Activated B cell treated with CpG ODN at 0.5 μM for 24 hours (primary cell): ENCODE results near the gene ZNF439. TPM values are rescaled to one million over a fixed set of nuclear protein-coding genes. Genes with fewer than 3 reads are reported as not detected.
"Not testable (repeated sequence)": the region's sequence is repeated elsewhere in the genome, so short reads cannot be mapped to it uniquely, and the experiment has no call there.

Source experiments
- ATAC-seq: fragments of 200-7000 bp; cut with Tn5 transposase; one replicate; pipeline ENCODE4 v1.10.0; 2021; ENCODE audit warnings: low read depth, mild to moderate bottlenecking, moderate library complexity
- CTCF ChIA-PET: fragments of 350-600 bp; sonication (Branson Sonifier 250); formaldehyde crosslinking; loops from one replicate; lab custom pipeline; 2021; ENCODE audit warnings: antibody characterized with exemption; lab: Charles Lee
- POLR2A ChIA-PET: fragments of 350-600 bp; sonication (Branson Sonifier 250); formaldehyde crosslinking; loops from one replicate; lab custom pipeline; 2021; ENCODE audit warnings: antibody characterized with exemption; lab: Charles Lee
- DNase-seq: peaks from one replicate; pipeline ENCODE4 v3.0.0; 2022
- H3K27ac Mint-ChIP-seq: one replicate; pipeline ENCODE4 v1.8.0; 2020; ENCODE audit warnings: mixed read lengths
- H3K27me3 Mint-ChIP-seq: one replicate; pipeline ENCODE4 v1.8.0; 2021; ENCODE audit warnings: mixed read lengths
- H3K36me3 Mint-ChIP-seq: one replicate; pipeline ENCODE4 v1.8.0; 2021; ENCODE audit warnings: low read depth, mixed read lengths
- H3K4me1 Mint-ChIP-seq: one replicate; pipeline ENCODE4 v1.8.0; 2021; ENCODE audit warnings: mixed read lengths
- H3K4me3 Mint-ChIP-seq: one replicate; pipeline ENCODE4 v1.8.0; 2020; ENCODE audit warnings: mild to moderate bottlenecking, mixed read lengths
- H3K9me3 Mint-ChIP-seq: one replicate; pipeline ENCODE4 v1.8.0; 2020; ENCODE audit warnings: mixed read lengths
- CTCF ChIP-seq: fragments of 200-600 bp; IDR thresholded peaks from one replicate; pipeline ENCODE4 v1.8.0; 2022; ENCODE audit warnings: antibody characterized with exemption, mild to moderate bottlenecking
- intact Hi-C: fragments of 100-400 bp; cut with micrococcal nuclease; formaldehyde crosslinking; loops from one replicate; pipeline ENCODE4 v1.15.1; 2024
- total RNA-seq: library from RNA; stranded (reverse); gene quantifications from 2 replicates; pipeline ENCODE4 v1.2.3, GENCODE V29; 2022

Gene ZNF439
- total RNA-seq, 1 donor from 2014 or later, result 22.8 TPM

GRCh38 chr19:11814029-11814699 is 34.4 kb upstream of the ZNF439 start, which contains the start of gene ZNF440:
Gene ZNF440, plus strand, starts transcription at chr19:11814273. Its CDS starts 175 bp downstream, at chr19:11814448.
- TF ChIP-seq CTCF, result no peak
- peaks cover 28% of the 10 kb centered on the region for H3K4me1 Mint-ChIP-seq
- no peaks in the 10 kb centered on the region for H3K27me3 Mint-ChIP-seq
- H3K9me3 Mint-ChIP-seq, result no peaks in the 10 kb centered on the region
- intact Hi-C loops, result loop anchor here (1.0 to 5.0 kb wide), 6 partner anchors 16 to 328 kb away; partner anchors contain the start of genes ZNF20, ZNF439, ZNF491 and ZNF823
- ATAC-seq (peak; percentile 99), DNase-seq (peak; percentile 83)
- POLR2A ChIA-PET, result interaction anchor here (0.6 to 1.3 kb wide), 5 partner anchors 16 to 248 kb away, joined by 3 to 8 read pairs (median 4); partner anchors contain the start of genes ZNF441 and ZNF491
- peak within 1 kb of the TSS; percentile 84 for H3K27ac Mint-ChIP-seq
- CTCF ChIA-PET, result interaction anchor here (1.6 to 2.2 kb wide), 2 partner anchors 16 to 174 kb away, joined by 3 to 10 read pairs; partner anchors contain the start of gene ZNF491
- no peaks in the 10 kb centered on the region for H3K36me3 Mint-ChIP-seq
- peak within 1 kb of the TSS; percentile 92 for H3K4me3 Mint-ChIP-seq

- Mint-ChIP-seq H3K27ac (peak overlapping the region; percentile 24), H3K36me3 (no peaks in the 10 kb centered on the region), H3K27me3 (no peaks in the 10 kb centered on the region), H3K9me3 (no peaks in the 10 kb centered on the region), H3K4me1 (peaks cover 28% of the 10 kb centered on the region), H3K4me3 (peak overlapping the region; percentile 92)
- ATAC-seq, result no peak
- intact Hi-C loops, result loop anchor here (1.0 to 5.0 kb wide), 6 partner anchors 16 to 328 kb away; partner anchors contain the start of genes ZNF20, ZNF439, ZNF491 and ZNF823
- ChIA-PET CTCF (interaction anchor here (1.0 to 2.2 kb wide), 3 partner anchors 17 to 434 kb away, joined by 3 to 10 read pairs (median 3); partner anchors contain the start of gene ZNF491), POLR2A (interaction anchor here (1.2 to 1.3 kb wide), 2 partner anchors 48 to 246 kb away, joined by 4 to 8 read pairs; partner anchors contain the start of gene ZNF441)
- no peak for TF ChIP-seq CTCF
- DNase-seq, result no peak
Observed at GRCh38 chr19:11814700-11815035, 33.9 kb upstream of the ZNF439 start.

- no peaks in the 10 kb centered on the region for H3K27me3 Mint-ChIP-seq
- peaks cover 14% of the 10 kb centered on the region for H3K4me1 Mint-ChIP-seq
- ChIA-PET POLR2A (no interaction called here), CTCF (no interaction called here)
- no peaks in the 10 kb centered on the region for H3K9me3 Mint-ChIP-seq
- no peak for TF ChIP-seq CTCF
- no peak overlapping the region for H3K27ac Mint-ChIP-seq
- intact Hi-C loops, result no loop called here
- peaks cover 24% of the 10 kb centered on the region for H3K36me3 Mint-ChIP-seq
- no peak for DNase-seq
- H3K4me3 Mint-ChIP-seq, result no peak overlapping the region
- peak; percentile 57 for ATAC-seq
Observed at GRCh38 chr19:11821474-11822109, 26.9 kb upstream of the ZNF439 start.

GRCh38 chr19:11828957-11829876 is 19.3 kb upstream of the ZNF439 start:
- Mint-ChIP-seq H3K9me3 (peaks cover 18% of the 10 kb centered on the region), H3K36me3 (peaks cover 57% of the 10 kb centered on the region)
- H3K27ac Mint-ChIP-seq, H3K27me3 Mint-ChIP-seq, H3K4me3 Mint-ChIP-seq, intact Hi-C loops, CTCF ChIA-PET, DNase-seq, POLR2A ChIA-PET, H3K4me1 Mint-ChIP-seq: not testable (repeated sequence)
- ATAC-seq, result peak; percentile 66

- peaks cover 18% of the 10 kb centered on the region for H3K9me3 Mint-ChIP-seq
Observed at GRCh38 chr19:11832253-11832912, 16.1 kb upstream of the ZNF439 start.

More at GRCh38 chr19:11832253-11832912, 16.1 kb upstream of the ZNF439 start:
- ATAC-seq (no peak), DNase-seq (no peak)
- Mint-ChIP-seq H3K36me3 (peaks cover 51% of the 10 kb centered on the region), H3K27me3 (no peaks in the 10 kb centered on the region), H3K27ac (no peak overlapping the region), H3K4me3 (no peak overlapping the region), H3K4me1 (peaks cover 7% of the 10 kb centered on the region)
- CTCF ChIA-PET, result no interaction called here
- POLR2A ChIA-PET, result no interaction called here
- TF ChIP-seq CTCF, result no peak
- intact Hi-C loops, result no loop called here
